GM21619 (cell line): ENCODE results near the gene TXNDC17.
"Not testable (repeated sequence)": the region's sequence is repeated elsewhere in the genome, so short reads cannot be mapped to it uniquely, and the experiment has no call there.

Experiments used
- ATAC-seq: cut with Tn5 transposase; IDR thresholded peaks from one replicate; pipeline ENCODE4 v1.9.1; 2021; ENCODE audit not compliant: unreplicated experiment

TXNDC17 gene

GRCh38 chr17:6640536-6641246, at the start of gene TXNDC17, which contains the start of gene KIAA0753:
TSS of gene TXNDC17 (plus strand) at chr17:6641060. CDS start at chr17:6641083, 23 bp downstream.
TSS of gene KIAA0753 (minus strand) at chr17:6640711. CDS start at chr17:6635103, 5,608 bp downstream.
- ATAC-seq, result peak; percentile 77

DNA sequence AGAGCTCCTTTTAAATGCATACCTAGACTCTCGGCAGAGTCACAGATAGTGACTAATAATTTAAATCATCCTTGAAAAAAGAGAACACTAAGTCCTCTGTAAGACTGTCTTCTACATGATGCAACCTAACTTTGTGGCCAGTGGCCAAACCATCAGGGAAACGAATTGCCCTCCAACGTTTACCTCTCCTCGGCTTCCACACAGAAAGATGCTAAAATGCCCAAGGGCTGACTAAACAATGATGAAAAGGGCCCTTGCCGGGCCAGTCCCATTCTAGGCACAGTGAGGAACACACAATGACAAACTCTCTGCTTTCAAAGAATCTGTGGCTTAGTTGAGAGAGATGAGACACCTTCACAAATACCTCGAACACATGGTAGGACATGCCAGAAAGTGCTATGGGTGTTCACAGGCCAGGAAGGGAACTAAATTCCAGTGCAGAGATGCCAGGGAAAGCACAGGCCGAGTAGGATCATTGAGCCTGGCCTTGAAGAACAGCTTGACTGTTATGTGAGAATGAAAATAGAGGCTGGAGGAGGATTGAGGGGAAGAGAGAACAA, 49.2 kb upstream of the TXNDC17 start:
- no peak for ATAC-seq

DNA sequence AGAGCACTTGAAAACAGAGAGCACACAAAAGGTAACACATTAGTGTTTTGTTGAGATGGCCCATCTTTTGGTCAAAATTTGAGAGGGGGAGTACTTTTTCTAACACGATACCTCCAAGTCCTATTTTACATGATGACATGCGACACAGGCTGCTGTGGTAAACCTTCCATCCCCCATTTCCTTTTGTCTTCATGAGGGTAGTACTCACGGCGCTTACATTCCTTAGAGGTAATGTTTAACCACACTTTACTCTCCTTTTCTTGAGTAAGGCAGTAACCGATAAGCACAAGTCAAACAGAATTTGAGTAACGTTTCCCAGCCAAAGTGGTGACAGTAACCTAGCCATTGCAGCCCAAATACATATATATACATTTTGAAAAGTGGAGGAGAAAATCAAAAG, 48.7 kb upstream of the TXNDC17 start:
- ATAC-seq, result no peak

GRCh38 chr17:6593371-6593770, 47.5 kb upstream of the TXNDC17 start:
- ATAC-seq, result not testable (repeated sequence)

GRCh38 chr17:6596081-6596480, 44.8 kb upstream of the TXNDC17 start:
- no peak for ATAC-seq

DNA sequence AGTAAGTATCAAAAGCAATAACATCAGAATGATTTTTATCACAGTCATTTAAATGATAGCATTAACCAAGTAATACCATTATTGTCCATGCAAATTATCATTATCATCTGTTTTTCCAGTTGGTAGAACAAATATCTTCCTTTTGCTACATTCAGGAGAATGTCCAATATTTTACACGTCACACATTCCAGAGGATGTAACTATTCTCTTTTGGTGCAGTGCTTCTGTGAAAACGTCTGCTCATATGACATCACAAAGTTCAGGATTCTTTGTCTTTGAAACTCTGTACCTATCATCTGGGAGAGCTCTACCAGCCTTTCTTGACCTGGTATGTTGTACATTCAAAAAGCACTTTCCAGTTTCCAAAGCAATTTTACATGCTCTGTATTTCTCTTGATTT, 44.3 kb upstream of the TXNDC17 start:
- ATAC-seq, result no peak

DNA sequence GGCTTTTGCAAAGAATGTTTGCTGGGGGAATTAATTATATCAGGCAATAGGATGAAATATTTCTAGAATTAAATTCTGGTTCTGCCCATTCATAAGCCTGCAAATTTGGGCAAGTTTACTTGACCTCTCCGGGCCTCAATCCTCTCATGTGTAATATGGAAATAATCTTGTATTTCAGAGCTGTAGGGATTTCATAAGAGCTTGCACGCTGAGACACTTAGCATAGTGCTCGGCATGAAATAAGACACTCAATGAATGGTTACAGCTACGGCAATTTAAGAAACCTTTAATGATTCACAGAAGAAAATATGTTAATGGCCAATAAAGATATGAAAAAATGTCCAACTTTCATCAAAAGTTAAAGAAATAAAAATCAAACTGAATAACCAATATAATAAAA, 43.9 kb upstream of the TXNDC17 start:
- no peak for ATAC-seq

- no peak for ATAC-seq
These were observed 43.1 kb upstream of the TXNDC17 start for GRCh38 chr17:6597727-6598126.

GRCh38 chr17:6599364-6599763, 41.5 kb upstream of the TXNDC17 start:
- no peak for ATAC-seq

- ATAC-seq, result no peak
These were observed 38.7 kb upstream of the TXNDC17 start for GRCh38 chr17:6602141-6602540.

GRCh38 chr17:6603744-6604325, 37.0 kb upstream of the TXNDC17 start:
- ATAC-seq, result no peak

DNA sequence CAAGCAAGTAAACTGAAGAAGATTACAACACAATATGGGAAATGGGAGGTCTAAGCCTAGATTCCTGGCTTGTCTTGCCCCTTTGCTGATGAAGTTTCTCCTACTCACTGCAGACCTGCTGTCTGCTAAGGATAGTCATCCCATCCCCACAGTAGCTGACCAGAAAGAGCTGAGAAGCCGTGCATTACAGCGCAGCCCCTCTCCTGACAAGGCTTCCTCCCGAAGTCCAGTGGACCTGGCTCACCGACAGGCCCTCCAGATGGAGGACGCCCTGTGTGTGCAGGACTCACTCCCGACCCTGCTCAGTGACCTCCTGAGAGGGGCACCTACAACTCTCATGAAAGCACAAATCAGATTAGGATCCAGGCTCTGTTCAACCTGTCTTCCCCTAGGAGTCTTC, 35.7 kb upstream of the TXNDC17 start:
- ATAC-seq, result no peak

GRCh38 chr17:6608321-6608720, 32.5 kb upstream of the TXNDC17 start:
- ATAC-seq, result no peak

DNA sequence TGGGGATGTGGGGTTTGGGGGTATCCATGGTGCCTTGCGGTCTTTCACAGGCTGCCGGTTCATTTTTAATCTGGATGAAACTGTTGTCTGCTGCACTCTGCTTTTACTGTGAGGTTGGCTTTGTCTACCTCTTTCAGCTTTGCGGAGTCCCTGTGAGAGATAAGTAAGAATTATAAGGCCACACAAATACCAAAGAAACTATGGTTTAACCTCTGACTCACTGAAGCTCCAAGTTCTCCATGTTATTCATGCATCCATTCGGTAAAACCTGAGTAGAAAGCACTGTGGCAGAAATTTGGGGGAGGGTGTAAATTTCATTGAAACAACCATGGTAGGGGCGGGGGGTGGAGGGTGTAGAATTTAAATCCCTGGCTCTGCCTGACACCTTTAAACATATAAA, 30.8 kb upstream of the TXNDC17 start:
- no peak for ATAC-seq

DNA sequence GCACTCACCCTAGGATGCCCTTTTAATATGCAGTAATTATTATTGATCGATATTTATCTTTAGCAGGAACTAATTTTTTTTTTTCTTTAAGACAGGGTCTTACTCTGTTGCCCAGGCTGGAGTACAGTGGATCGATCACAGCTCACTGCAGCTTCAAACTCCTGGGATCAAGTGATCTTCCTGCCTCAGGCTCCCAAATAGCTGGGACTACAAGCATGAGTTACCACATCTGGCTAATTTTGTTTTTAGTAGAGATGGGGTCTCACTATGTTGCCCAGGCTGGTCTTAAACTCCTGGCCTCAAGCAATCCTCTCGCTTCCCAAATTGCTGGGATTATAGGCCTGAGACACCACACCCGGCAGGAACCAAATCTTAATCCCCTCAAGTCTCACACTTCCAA, 29.6 kb upstream of the TXNDC17 start:
- ATAC-seq, result no peak

GRCh38 chr17:6623941-6624340, 16.9 kb upstream of the TXNDC17 start:
- ATAC-seq, result no peak

- no peak for ATAC-seq
These were observed 14.2 kb upstream of the TXNDC17 start for GRCh38 chr17:6626616-6627015.

GRCh38 chr17:6627019-6627418, 13.8 kb upstream of the TXNDC17 start:
- no peak for ATAC-seq

DNA sequence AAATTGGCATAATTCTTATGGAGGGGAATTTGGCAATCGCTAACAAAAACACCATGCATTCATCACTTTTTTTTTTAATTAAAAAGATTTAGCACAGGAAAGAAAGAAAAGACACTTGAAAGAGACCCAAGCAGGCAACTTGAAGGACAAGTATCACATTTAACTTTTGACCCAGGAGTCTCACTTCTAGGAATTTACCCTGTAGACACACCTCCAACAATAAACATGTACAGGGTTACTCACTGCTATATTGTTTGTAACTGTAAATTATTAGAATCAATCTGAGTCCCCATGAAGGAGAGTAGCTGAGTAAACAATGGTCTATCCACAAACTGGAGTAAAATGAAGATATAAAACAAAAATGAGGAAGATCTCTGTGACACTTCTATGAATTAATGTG, 10.5 kb upstream of the TXNDC17 start:
- ATAC-seq, result no peak

- ATAC-seq, result no peak
These were observed 8.3 kb upstream of the TXNDC17 start for GRCh38 chr17:6632530-6632929.

GRCh38 chr17:6633263-6633662, 7.6 kb upstream of the TXNDC17 start:
- no peak for ATAC-seq

GRCh38 chr17:6636105-6636504, 4.8 kb upstream of the TXNDC17 start:
- ATAC-seq, result no peak
